ENCODE results near the gene SPAG16. TPM values are rescaled to one million over a fixed set of nuclear protein-coding genes. Genes with fewer than 3 reads are reported as not detected.

Gene SPAG16
- total RNA-seq, 2 experiments from 2014 or later, result 2.8 to 3.2 TPM

DNA sequence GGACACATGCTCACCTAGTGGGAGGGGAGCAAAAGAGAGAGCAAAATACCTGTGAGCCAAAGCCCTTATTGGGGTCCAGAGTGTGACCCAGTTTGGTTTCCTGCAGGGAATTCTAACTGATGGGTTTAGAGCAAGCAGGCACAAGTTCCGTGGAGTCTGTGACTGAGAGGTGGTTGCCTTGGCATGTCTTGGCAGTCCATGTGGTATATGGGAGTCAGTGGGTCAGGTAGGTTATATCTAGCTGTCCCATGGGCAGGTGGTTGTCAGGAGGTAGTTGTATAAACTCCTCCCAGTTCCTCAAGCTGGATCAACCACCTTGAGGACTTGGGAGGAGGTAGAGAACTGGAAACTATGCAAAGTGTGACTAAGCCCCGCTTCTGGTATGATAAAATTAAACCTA lies 673.8 kb downstream of the SPAG16 start:
- Histone ChIP-seq H3K27ac (ENCODE audit: low read depth in 1 of 2, low read length in 2 of 2) (no peak overlapping the region), H3K9me3 (ENCODE audit: control insufficient read depth in 1 of 2, insufficient read depth in 1 of 2, low read length in 2 of 2) (no peaks in the 10 kb centered on the region), H3K4me1 (ENCODE audit: insufficient read depth, low read length) (no peaks in the 10 kb centered on the region), H3K27me3 (ENCODE audit: control insufficient read depth in 1 of 2, insufficient read depth in 2 of 2, low read length in 2 of 2) (no peaks in the 10 kb centered on the region), H3K4me3 (ENCODE audit: low read length) (no peak overlapping the region), H3K36me3 (ENCODE audit: insufficient read depth, low read length) (no peaks in the 10 kb centered on the region)
- H3K9me3 Mint-ChIP-seq, result no peaks in the 10 kb centered on the region
- POLR2A ChIA-PET, result no interaction called here
- CTCF ChIA-PET, result no interaction called here
- TF ChIP-seq, protein P1, sequence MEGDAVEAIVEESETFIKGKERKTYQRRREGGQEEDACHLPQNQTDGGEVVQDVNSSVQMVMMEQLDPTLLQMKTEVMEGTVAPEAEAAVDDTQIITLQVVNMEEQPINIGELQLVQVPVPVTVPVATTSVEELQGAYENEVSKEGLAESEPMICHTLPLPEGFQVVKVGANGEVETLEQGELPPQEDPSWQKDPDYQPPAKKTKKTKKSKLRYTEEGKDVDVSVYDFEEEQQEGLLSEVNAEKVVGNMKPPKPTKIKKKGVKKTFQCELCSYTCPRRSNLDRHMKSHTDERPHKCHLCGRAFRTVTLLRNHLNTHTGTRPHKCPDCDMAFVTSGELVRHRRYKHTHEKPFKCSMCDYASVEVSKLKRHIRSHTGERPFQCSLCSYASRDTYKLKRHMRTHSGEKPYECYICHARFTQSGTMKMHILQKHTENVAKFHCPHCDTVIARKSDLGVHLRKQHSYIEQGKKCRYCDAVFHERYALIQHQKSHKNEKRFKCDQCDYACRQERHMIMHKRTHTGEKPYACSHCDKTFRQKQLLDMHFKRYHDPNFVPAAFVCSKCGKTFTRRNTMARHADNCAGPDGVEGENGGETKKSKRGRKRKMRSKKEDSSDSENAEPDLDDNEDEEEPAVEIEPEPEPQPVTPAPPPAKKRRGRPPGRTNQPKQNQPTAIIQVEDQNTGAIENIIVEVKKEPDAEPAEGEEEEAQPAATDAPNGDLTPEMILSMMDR (IDR thresholded peaks at IDR 0.05), result no peak
- no peaks in the 10 kb centered on the region for H3K36me3 Mint-ChIP-seq (ENCODE audit: low read depth)
- no peak for ATAC-seq (ENCODE audit: poor library complexity)
- no peaks in the 10 kb centered on the region for H3K27me3 Mint-ChIP-seq
- DNase-seq, result no peak
- intact Hi-C loops (cut with DNase I, micrococcal nuclease), result no loop called here
- H3K4me3 Mint-ChIP-seq, result no peak overlapping the region
- H3K27ac Mint-ChIP-seq, result no peak overlapping the region
- no peaks in the 10 kb centered on the region for H3K4me1 Mint-ChIP-seq (ENCODE audit: low read depth)

DNA sequence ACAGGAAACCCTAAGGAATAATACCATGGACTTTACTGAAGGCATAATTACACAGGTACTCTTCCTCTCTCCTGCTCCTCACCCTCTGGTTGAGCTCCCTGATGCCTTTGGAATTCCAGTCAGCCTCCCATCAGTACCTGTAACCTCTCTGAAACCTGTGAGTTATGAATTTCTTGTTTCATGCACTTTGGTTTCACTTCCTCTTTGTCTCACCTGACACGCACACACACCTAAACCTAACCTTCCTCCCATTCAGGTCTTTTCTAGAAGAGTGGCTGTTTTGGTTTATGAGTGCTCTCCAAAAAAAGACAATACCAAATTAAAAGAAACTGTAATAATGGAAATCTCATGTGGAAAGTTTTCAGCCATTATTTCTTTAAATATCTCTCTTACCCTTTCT lies 675.3 kb downstream of the SPAG16 start:
- H3K27ac Mint-ChIP-seq, result no peak overlapping the region
- no peak for DNase-seq
- Histone ChIP-seq H3K27ac (ENCODE audit: low read depth in 1 of 2, low read length in 2 of 2) (no peak overlapping the region), H3K4me3 (ENCODE audit: low read length) (no peak overlapping the region), H3K36me3 (ENCODE audit: insufficient read depth, low read length) (no peaks in the 10 kb centered on the region), H3K27me3 (ENCODE audit: control insufficient read depth in 1 of 2, insufficient read depth in 2 of 2, low read length in 2 of 2) (no peaks in the 10 kb centered on the region), H3K4me1 (ENCODE audit: insufficient read depth, low read length) (no peaks in the 10 kb centered on the region), H3K9me3 (ENCODE audit: control insufficient read depth in 1 of 2, insufficient read depth in 1 of 2, low read length in 2 of 2) (no peaks in the 10 kb centered on the region)
- H3K36me3 Mint-ChIP-seq (ENCODE audit: low read depth), result no peaks in the 10 kb centered on the region
- POLR2A ChIA-PET, result no interaction called here
- no peaks in the 10 kb centered on the region for H3K4me1 Mint-ChIP-seq (ENCODE audit: low read depth)
- TF ChIP-seq, protein P1 (IDR thresholded peaks at IDR 0.05), result no peak
- H3K4me3 Mint-ChIP-seq, result no peak overlapping the region
- intact Hi-C loops (cut with DNase I, micrococcal nuclease), result no loop called here
- no peaks in the 10 kb centered on the region for H3K27me3 Mint-ChIP-seq
- ATAC-seq (ENCODE audit: poor library complexity), result no peak
- CTCF ChIA-PET, result no interaction called here
- H3K9me3 Mint-ChIP-seq, result no peaks in the 10 kb centered on the region

DNA sequence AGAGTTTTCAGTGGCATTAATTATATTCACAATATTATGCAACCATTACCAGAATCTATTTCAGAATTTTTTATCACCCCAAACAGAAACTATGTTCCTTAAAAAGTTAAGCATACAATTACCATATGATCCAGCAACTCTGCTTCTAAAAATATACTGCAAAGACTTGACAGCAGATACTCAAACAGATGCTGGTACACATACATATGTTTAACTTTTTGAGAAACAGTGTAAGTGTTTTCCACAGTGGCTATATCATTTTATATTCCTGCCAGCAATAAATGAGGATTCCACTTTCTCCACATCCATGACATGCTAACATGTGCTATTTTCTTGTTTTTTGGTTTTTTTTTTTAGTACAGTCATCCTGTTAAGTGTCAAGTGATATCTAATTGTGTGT lies 687.3 kb downstream of the SPAG16 start:
- Mint-ChIP-seq H3K27ac (no peak overlapping the region), H3K4me1 (ENCODE audit: low read depth) (no peaks in the 10 kb centered on the region), H3K4me3 (no peak overlapping the region), H3K27me3 (no peaks in the 10 kb centered on the region), H3K9me3 (no peaks in the 10 kb centered on the region), H3K36me3 (ENCODE audit: low read depth) (no peaks in the 10 kb centered on the region)
- ChIA-PET CTCF (no interaction called here), POLR2A (no interaction called here)
- intact Hi-C loops (cut with DNase I, micrococcal nuclease), result no loop called here
- H3K4me3 ChIP-seq (ENCODE audit: low read length), result no peak overlapping the region
- H3K27ac ChIP-seq (ENCODE audit: low read depth in 1 of 2, low read length in 2 of 2), result no peak overlapping the region
- H3K4me1 ChIP-seq (ENCODE audit: insufficient read depth, low read length), result no peaks in the 10 kb centered on the region
- ATAC-seq (ENCODE audit: poor library complexity), result no peak
- TF ChIP-seq, protein P1 (IDR thresholded peaks at IDR 0.05), result no peak
- no peak for DNase-seq
- no peaks in the 10 kb centered on the region for H3K27me3 ChIP-seq (ENCODE audit: control insufficient read depth in 1 of 2, insufficient read depth in 2 of 2, low read length in 2 of 2)
- no peaks in the 10 kb centered on the region for H3K9me3 ChIP-seq (ENCODE audit: control insufficient read depth in 1 of 2, insufficient read depth in 1 of 2, low read length in 2 of 2)
- no peaks in the 10 kb centered on the region for H3K36me3 ChIP-seq (ENCODE audit: insufficient read depth, low read length)
